GM10266 (cell line): Measurements from ENCODE around the gene TMC1.
"Not testable (repeated sequence)": the region's sequence is repeated elsewhere in the genome, so short reads cannot be mapped to it uniquely, and the experiment has no call there.

Source experiments
- DNase-seq: peaks from one replicate; pipeline ENCODE4 v3.0.0; 2012; ENCODE audit errors: extremely low spot score
- TF ChIP-seq, protein P1 (sequence below): IDR thresholded peaks from 2 replicates; pipeline ENCODE4 v1.5.1; 2012; ENCODE audit warnings: mild to moderate bottlenecking, low read depth; ENCODE audit not compliant: control insufficient read depth, insufficient read depth; ENCODE audit errors: missing control alignments

The TMC1 gene

DNA sequence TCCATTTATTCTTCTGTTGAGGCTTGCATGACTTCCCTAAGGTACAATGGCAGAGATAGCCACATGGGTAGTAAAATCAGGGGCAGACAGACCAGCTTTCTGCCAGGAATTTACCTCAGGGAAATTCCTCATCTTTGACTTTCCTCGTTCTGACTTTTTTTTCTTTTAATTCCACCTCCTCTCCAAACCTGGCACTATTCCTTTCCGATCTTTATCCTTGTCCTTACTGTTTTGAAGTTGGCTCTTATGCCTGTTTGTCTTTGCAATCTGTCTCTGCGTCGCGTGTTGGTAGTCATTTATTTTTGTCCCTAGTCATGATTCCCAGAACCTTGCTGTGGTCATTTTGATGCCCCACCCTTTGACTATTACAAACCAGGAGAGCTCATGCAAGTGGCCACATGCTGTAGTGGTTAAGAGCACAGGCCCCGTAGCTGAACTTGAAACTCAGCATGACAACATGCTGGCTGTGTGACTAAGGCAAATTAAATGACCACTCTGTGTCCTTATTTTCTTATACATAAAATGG is 19.0 kb downstream of the TMC1 start:
- DNase-seq: no peak
- TF ChIP-seq, protein P1, sequence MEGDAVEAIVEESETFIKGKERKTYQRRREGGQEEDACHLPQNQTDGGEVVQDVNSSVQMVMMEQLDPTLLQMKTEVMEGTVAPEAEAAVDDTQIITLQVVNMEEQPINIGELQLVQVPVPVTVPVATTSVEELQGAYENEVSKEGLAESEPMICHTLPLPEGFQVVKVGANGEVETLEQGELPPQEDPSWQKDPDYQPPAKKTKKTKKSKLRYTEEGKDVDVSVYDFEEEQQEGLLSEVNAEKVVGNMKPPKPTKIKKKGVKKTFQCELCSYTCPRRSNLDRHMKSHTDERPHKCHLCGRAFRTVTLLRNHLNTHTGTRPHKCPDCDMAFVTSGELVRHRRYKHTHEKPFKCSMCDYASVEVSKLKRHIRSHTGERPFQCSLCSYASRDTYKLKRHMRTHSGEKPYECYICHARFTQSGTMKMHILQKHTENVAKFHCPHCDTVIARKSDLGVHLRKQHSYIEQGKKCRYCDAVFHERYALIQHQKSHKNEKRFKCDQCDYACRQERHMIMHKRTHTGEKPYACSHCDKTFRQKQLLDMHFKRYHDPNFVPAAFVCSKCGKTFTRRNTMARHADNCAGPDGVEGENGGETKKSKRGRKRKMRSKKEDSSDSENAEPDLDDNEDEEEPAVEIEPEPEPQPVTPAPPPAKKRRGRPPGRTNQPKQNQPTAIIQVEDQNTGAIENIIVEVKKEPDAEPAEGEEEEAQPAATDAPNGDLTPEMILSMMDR: no peak

DNA sequence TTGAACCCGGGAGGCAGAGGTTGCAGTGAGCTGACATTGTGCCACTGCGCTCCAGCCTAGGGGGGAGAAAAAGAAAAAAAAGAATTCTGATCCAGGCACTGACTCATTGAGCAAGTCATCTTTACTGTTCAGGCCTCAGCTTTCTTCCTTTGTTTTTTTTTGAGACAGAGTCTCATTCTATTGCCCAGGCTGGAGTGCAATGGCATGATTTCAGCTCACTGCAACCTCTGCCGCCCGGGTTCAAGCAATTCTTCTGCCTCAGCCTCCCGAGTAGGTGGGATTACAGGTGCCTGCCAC is 21.1 kb downstream of the TMC1 start:
- DNase-seq: not testable (repeated sequence)

DNA sequence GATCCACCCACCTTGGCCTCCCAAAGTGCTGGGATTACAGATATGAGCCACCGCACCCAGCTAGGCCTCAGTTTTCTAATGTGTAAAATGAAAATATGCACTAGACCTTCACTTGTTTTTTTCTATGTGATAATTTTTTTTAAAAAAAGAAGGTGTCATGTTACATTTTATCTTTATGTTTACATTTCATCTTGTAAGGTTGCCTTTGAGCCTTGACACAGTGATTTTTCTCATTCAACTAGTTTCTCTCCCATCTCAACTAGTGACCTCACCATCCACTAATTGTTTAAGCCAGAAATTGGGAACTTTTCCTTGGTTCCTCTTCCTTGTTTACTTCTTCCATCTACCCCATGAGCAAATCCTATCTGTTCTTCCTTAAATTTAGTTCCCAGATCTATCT is 21.5 kb downstream of the TMC1 start:
- TF ChIP-seq, protein P1: no peak
- no peak for DNase-seq

DNA sequence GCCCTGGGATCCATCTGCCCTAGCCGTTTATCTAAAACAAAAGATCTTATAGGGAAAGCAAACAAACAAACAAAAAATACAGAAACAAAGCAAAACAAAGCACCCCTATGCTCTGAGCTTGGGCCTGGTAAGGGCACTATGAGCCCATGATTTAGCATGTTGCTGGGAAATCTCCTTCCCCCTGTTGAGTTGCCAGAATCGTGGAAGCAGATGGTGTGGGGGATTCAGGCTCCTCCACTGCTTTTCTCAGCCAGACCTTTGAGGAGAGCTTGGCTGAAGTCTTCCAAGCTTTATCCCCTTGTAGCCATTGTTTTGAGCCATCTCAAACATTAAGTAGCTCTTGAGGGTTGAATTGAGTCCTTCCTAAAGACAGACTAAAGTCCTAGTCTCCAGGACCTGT is 29.9 kb downstream of the TMC1 start:
- TF ChIP-seq, protein P1: no peak
- no peak for DNase-seq

DNA sequence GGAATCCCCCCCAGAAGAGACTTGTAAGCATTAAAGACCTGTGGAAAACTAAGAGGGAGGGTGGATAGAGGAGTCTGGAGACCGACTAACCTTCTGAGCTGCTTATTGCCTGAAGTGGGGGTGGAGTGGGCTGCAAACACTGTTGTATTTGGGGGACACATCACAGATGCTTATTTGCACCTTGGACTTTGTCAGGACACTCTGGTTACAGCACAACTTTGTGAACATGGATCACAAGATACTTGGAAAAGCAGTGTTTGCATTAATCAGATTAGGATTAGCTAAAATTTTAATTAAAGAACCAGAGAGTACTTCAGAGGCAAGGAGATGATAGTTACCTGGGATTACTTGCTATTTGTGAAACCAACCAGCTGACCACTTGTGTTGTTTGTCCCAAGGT is 30.9 kb downstream of the TMC1 start:
- TF ChIP-seq, protein P1: no peak
- DNase-seq: no peak

DNA sequence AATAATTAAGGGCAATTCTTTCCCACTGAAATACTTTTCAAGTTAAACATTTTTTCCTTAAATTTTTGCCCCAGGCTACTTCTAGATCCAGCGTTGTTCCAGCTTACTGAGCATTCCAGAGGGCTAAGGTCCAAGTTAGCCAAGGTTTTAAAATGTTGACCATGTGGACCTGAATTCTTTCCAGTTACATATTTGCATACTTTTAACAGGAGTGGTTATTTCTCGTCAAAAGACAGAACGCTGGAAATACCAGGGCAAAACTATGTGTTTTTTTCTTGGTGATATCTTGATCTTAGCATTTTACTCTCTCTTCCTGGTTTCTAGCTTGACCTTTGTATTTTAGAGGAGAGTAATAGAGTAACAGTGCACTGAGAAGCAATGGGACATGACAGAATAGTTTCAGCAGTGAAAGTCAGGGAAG is 32.8 kb downstream of the TMC1 start:
- DNase-seq: no peak
- TF ChIP-seq, protein P1: no peak

DNA sequence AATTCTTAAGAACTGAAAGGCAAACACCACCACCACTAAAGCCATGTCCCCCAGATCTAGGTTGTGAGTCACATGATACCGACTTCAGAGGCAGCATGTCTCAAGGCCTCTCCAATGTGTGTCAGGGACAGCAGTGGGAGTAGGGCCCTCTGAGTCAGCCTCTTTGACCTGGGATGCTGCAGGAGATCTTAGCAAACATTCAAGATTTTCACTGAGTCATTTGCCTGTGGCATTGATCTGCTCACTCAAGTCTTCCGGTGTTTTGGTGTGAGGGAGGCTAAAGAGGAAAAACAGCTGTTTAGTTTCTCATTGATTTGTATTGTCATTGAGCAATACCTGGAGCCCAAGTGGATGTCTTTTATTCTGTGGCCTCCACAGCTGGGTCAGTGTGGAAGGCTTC is 36.1 kb downstream of the TMC1 start:
- DNase-seq: no peak
- TF ChIP-seq, protein P1: no peak

DNA sequence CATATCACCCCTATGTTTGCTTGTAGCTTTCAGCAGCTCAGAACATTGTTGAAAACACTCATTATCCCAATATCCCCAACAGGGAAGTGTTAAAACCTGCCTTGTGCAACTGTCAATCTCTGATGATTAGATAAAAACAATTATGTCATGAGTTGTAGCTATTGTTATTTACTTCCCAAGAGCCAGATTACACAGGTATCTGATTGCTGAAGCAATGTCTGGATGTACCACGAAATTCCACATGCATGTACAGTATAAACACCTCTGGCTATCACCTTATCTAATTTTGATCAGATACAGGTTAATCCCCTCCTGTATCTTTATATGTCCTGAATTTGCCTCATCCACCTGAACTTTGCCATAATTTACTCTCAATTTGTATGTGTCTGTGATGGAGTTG is 38.7 kb downstream of the TMC1 start:
- DNase-seq: no peak
- TF ChIP-seq, protein P1: no peak
